Articular chondrocyte of knee joint (primary cell): ENCODE results near the gene IL18BP. TPM values are rescaled to one million over a fixed set of nuclear protein-coding genes. Genes with fewer than 3 reads are reported as not detected.

Source experiments
- small RNA-seq: library from RNA; depleted of rRNA; stranded (forward); fragments of <200 nt; gene quantifications from one replicate; pipeline ENCODE3, GENCODE V24; 2012
- total RNA-seq: library from RNA; depleted of rRNA; stranded (reverse); fragments of >200 nt; gene quantifications from 2 replicates; pipeline ENCODE4 v1.2.3, GENCODE V29; 2012

Gene IL18BP
- 2.8 and 5.6 TPM in 2 replicates for total RNA-seq

GRCh38 chr11:71998649-71999310 is at the start of gene IL18BP:
TSS of gene IL18BP (plus strand) at chr11:71998909. CDS start at chr11:71999985, 1,076 bp downstream.

Small RNA genes within 50 kb of the gene (small RNA-seq; reads per million reads assigned to genes)
- not detected for gene RNU6-72P

Other genes starting within 250 kb of the IL18BP start
- not detected in 2 replicates for gene DEFB108B, start 165.7 kb upstream of the IL18BP start, total RNA-seq
- gene DEFB131B, start 120.5 kb upstream of the IL18BP start, total RNA-seq = not detected in 2 replicates
- gene XNDC1N, start 70.3 kb upstream of the IL18BP start, total RNA-seq = 6.1 and 6.8 TPM in 2 replicates
- 23.2 and 25.1 TPM in 2 replicates for gene RNF121, start 69.9 kb upstream of the IL18BP start, total RNA-seq
- gene NUMA1, start 81.6 kb downstream of the IL18BP start, total RNA-seq = 189 and 190 TPM in 2 replicates
- gene LRRC51, start 81.9 kb downstream of the IL18BP start, total RNA-seq = 4.2 and 5.4 TPM in 2 replicates
- 87.4 and 99.0 TPM in 2 replicates for gene LAMTOR1, start 104.4 kb downstream of the IL18BP start, total RNA-seq
- not detected in 2 replicates for gene TOMT, start 107.0 kb downstream of the IL18BP start, total RNA-seq
- gene ANAPC15, start 113.8 kb downstream of the IL18BP start, total RNA-seq = 21.0 and 23.5 TPM in 2 replicates
- 0.78 and 1.1 TPM in 2 replicates for gene FOLR3, start 136.8 kb downstream of the IL18BP start, total RNA-seq
- gene FOLR1, start 193.2 kb downstream of the IL18BP start, total RNA-seq = 0.54 TPM in 1 of 2 replicates, not detected in the other
- gene FOLR2, start 217.9 kb downstream of the IL18BP start, total RNA-seq = not detected in 2 replicates
- 39.5 and 46.3 TPM in 2 replicates for gene INPPL1, start 225.9 kb downstream of the IL18BP start, total RNA-seq
- not detected in 2 replicates for gene PHOX2A, start 245.3 kb downstream of the IL18BP start, total RNA-seq